Skeletal muscle tissue (tissue), 4 donors: ENCODE data around the gene CHD9NB. TPM values are rescaled to one million over a fixed set of nuclear protein-coding genes. Genes with fewer than 3 reads are reported as not detected.
A peak's percentile ranks its signal among the peaks of the same experiment; 100 is the strongest.

ENCODE experiments used
- H3K27ac ChIP-seq: one replicate; pipeline ENCODE4 v1.7.0; 2013; ENCODE audit warnings: mild to moderate bottlenecking, low read depth, low read length, inconsistent platforms
- H3K27me3 ChIP-seq, 3 donors: one replicate each; pipeline ENCODE4 v1.7.0; 2013; ENCODE audit warnings: low read length in 3 of 3; ENCODE audit not compliant: control insufficient read depth in 3 of 3, insufficient read depth in 3 of 3
- H3K36me3 ChIP-seq, 3 donors: one replicate each; pipeline ENCODE4 v1.7.0; 2013; ENCODE audit warnings: low read length in 3 of 3; ENCODE audit not compliant: control insufficient read depth in 3 of 3, insufficient read depth in 3 of 3
- H3K4me1 ChIP-seq, 3 donors: one replicate each; pipeline ENCODE4 v1.7.0; 2013; ENCODE audit warnings: low read length in 3 of 3, mild to moderate bottlenecking in 3 of 3; ENCODE audit not compliant: control insufficient read depth in 3 of 3, insufficient read depth in 3 of 3
- H3K4me3 ChIP-seq, 3 donors: one replicate each; pipeline ENCODE4 v1.7.0; 2013; ENCODE audit warnings: low read length in 3 of 3
- H3K9ac ChIP-seq, 3 donors: one replicate each; pipeline ENCODE4 v1.7.0; 2013; ENCODE audit warnings: low read length in 3 of 3, mild to moderate bottlenecking in 3 of 3, moderate library complexity in 2 of 3, low read depth in 1 of 3
- H3K9me3 ChIP-seq, 3 donors: one replicate each; pipeline ENCODE4 v1.7.0; 2013; ENCODE audit warnings: low read length in 3 of 3; ENCODE audit not compliant: control insufficient read depth in 3 of 3
- total RNA-seq: library from RNA; depleted of rRNA; stranded (reverse); fragments of >200 nt; gene quantifications from one replicate; pipeline ENCODE4 v1.2.3, GENCODE V29; 2014
- donor health status: Osteomylitis.

Gene CHD9NB
- total RNA-seq, 1 donor from 2014 or later = 0.52 TPM

DNA sequence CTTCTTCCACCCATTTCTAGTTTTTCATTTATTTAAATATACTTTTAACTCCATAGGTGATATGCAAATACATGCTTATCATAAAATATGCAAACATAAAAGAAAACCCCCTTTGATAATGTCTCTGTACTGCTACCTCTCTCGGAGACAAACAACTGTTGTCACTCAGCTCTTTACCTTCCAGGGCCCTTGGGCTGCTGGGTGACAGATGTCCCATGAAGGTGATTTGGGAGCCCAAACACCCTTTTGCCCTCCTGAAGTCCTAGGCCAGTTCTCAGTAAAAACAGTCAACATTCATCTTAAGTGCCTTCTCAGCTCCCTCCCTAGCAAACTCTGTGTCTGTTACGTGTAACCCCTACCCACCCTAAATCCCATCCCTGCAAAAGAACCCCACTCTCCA lies 39.6 kb upstream of the CHD9NB start:
- peak overlapping the region; percentile 82 for H3K27ac ChIP-seq
- no peaks in the 10 kb centered on the region for H3K27me3 ChIP-seq
- H3K4me3 ChIP-seq = no peak overlapping the region
- H3K36me3 ChIP-seq = no peaks in the 10 kb centered on the region
- no peak overlapping the region for H3K9ac ChIP-seq
- H3K9me3 ChIP-seq = no peaks in the 10 kb centered on the region
- H3K4me1 ChIP-seq = peaks cover 45 to 50% (median 49%) of the 10 kb centered on the region in 3 donors

DNA sequence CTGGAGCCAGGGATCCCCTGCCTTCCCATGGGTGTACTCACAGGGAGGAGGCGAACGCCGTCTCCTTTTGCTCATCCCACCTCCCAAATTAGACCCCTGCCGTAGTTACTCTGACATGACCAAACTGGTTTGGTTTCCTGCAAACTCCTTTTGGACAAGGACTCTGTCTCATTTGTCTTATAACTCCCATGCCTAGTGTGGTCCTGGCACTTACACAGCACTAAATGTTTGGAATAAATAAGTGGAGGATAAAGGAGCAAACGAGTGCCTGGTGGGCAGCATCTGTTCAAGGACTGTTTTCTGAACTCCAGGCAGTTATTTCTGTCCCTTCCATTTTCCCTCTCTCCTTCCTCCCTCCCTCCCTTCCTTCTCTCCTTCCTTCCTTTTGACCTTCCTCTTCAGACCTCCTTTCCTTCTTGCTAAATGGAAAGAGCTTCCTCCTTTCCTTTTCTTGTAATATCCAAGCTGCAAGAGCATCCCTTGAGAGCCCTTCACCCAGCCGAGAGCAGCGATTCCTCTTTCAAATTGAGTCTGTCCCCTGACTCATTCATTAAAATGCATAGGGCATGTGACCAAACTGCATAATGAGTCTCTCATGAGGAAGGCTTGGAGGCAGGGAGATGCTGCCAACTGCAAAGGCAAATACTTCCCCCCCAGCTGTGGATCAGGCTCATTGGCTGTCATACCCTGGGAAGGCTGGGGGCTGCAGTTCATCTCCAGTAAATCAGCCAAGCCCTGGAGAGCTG lies 38.9 kb upstream of the CHD9NB start:
- Histone ChIP-seq H3K27ac (peak overlapping the region; percentile 82), H3K9ac (peak overlapping the region in 2 of 3 donors; percentile 17 to 55)

DNA sequence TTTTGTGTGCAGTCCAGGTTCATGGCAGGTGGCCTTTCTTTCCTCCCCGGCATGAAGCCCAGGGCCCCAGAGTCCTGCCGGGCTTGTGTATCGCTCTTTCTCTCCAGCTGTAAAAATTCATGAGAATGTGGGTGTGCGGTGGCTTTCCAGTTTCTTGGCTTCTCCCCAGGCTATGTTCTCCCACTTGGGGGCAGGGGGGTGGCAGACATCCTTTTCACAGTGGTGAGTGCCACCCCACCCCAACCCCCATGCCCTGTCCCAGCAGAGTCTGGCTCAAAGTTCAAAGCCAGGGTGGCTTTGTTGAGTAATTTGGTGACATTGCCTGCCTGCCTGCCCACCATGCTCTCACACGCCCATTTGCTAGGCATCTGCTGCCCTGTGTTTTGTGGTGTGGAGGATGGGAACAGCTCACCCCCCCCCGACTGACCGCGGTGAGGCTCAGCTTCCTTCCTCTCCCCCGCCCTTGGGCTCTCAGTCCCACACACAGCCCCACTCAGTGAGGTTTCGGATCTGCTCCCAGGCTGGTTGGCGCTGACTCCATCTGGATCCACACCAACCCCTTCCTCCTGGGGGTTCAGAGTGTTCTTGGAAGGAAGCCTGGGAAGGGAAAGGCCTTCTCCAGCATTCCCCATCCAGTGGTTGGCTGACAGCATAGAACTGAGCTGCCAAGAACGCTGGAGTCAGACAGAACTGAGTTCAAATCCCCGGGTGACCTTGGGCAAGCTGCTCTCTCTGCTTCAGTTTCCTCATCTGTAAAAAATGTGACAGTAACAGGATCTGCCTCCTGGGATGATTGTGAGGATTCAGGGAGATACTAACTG lies 38.1 kb upstream of the CHD9NB start:
- peak overlapping the region; percentile 82 for H3K27ac ChIP-seq

More for the DNA sequence above, 38.9 kb upstream of the CHD9NB start:
- H3K9me3 ChIP-seq = no peaks in the 10 kb centered on the region
- H3K27me3 ChIP-seq = no peaks in the 10 kb centered on the region
- no peaks in the 10 kb centered on the region for H3K36me3 ChIP-seq
- H3K4me1 ChIP-seq = peaks cover 47 to 55% (median 50%) of the 10 kb centered on the region in 3 donors
- peak overlapping the region; percentile 4 to 60 (median 38) for H3K4me3 ChIP-seq

DNA sequence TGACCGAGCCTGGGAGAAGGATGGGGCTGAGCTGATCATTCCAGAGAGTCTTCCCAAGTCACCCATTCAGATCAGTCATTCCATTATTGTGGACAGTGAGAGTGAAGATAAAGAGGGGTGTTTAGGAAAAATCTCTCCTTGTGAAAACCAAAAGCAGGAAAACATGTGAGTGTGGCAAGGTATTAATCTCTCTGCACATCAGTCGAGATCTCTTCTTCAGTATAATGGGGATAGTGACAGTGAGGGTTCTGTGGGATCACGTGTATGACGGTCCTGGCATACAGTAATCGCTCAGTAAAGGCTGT lies 37.5 kb upstream of the CHD9NB start:
- no peaks in the 10 kb centered on the region for H3K36me3 ChIP-seq
- no peaks in the 10 kb centered on the region for H3K9me3 ChIP-seq
- peak overlapping the region; percentile 82 for H3K27ac ChIP-seq
- H3K4me3 ChIP-seq = peak overlapping the region; percentile 38 to 60 (median 46)
- H3K4me1 ChIP-seq = peaks cover 57 to 67% (median 58%) of the 10 kb centered on the region in 3 donors
- H3K27me3 ChIP-seq = no peaks in the 10 kb centered on the region
- H3K9ac ChIP-seq = peak overlapping the region; percentile 27 to 55 (median 41)

More for the DNA sequence above, 38.1 kb upstream of the CHD9NB start:
- Histone ChIP-seq H3K9me3 (no peaks in the 10 kb centered on the region), H3K4me3 (peak overlapping the region; percentile 38 to 60 (median 46)), H3K27me3 (no peaks in the 10 kb centered on the region), H3K36me3 (no peaks in the 10 kb centered on the region), H3K4me1 (peaks cover 52 to 62% (median 54%) of the 10 kb centered on the region in 3 donors), H3K9ac (peak overlapping the region; percentile 27 to 55 (median 41))

DNA sequence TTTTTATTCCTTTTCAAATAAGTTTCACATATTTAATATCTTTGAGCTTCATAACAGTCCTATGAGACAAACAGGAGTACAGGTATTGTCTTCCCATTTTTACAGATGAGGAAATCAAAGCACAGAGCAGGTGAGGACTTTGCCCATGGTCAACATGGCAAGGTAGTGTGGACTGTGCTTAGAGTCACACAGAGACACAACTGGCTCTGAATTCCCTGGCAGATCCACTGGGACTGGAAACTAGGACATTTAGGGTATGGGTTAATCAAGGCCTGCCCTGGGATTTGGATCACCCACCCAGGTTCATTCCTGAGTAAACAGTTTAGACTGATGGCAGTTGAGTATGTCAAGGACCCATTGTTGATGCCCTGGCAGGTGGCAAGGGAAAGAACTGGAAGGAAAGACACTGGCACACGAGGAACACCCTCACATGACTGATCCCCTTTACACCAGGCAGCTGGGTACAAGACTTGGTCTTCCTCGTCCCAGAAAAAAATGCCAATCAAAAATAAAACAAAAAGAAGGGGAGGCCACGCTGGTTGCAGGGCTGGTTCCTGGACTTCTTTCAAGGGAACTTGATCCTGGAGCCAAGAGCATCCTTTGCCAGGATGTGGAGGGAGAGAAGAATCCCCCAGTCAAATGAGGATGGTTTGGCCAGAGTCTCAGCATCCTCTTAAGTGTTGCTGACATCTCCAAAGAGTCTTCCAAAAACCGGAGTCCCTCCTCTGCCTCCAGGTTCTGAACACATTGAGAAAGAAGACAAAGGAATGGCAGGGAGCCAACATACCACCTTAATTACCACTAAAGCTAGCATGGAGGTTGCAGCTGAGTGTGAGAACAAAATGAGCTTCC lies 37.0 kb upstream of the CHD9NB start:
- H3K27me3 ChIP-seq = no peaks in the 10 kb centered on the region
- peaks cover 58 to 73% (median 62%) of the 10 kb centered on the region in 3 donors for H3K4me1 ChIP-seq
- no peaks in the 10 kb centered on the region for H3K36me3 ChIP-seq
- peak overlapping the region in 1 of 3 donors; percentile 41 for H3K9ac ChIP-seq
- H3K27ac ChIP-seq = peak overlapping the region; percentile 82
- no peak overlapping the region for H3K4me3 ChIP-seq
- no peaks in the 10 kb centered on the region for H3K9me3 ChIP-seq

DNA sequence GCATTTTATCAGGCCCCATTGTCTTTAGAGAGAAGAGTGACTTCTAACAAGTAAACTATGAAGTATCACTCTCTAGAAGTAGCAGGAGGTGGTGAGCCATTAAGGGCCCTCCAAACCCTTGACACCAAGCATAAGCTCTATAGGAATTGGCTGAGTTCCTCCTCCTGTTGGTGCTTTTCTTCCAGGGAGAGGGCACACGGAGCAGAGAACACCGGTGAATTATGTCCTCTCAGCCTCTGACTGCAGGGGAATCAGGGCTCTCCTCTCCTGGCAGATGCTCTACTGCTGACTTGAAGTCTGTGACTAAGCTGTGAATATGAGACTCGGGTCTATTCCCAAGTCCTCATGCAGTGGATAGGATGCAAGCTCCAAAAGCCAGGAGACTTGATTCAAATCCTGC lies 34.4 kb upstream of the CHD9NB start:
- Histone ChIP-seq H3K4me1 (peaks cover 48 to 68% (median 59%) of the 10 kb centered on the region in 3 donors), H3K4me3 (no peak overlapping the region), H3K36me3 (no peaks in the 10 kb centered on the region), H3K9me3 (no peaks in the 10 kb centered on the region), H3K9ac (no peak overlapping the region), H3K27me3 (no peaks in the 10 kb centered on the region), H3K27ac (no peak overlapping the region)

DNA sequence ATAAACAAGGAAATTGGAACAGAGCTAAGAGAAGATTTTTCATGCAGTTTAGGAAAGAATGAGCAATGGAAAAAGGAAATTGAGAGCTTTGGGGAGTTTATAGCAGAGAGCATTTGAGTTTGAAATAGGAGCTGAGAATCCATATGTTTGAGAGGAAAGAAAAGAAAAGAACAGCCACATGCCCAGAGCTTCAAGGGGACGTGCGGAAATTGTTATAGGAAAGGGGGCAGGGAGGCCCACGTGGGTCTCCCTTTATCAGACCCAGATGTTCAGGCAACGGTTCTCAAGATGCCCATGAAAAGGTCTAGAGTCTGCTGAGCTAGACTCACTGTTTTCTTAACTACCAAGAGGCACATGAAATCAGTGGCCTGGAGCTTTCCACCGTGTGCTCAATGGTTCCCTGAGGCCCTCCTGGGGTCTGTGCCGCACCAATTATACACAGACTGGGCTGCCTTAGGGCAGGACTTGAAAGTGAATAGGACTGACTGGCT lies 33.3 kb upstream of the CHD9NB start:
- H3K4me1 ChIP-seq = peaks cover 42 to 65% (median 54%) of the 10 kb centered on the region in 3 donors
- no peak overlapping the region for H3K4me3 ChIP-seq
- H3K36me3 ChIP-seq = no peaks in the 10 kb centered on the region
- H3K27ac ChIP-seq = peak overlapping the region; percentile 80
- peak overlapping the region in 1 of 3 donors; percentile 36 for H3K9ac ChIP-seq
- no peaks in the 10 kb centered on the region for H3K27me3 ChIP-seq
- no peaks in the 10 kb centered on the region for H3K9me3 ChIP-seq

DNA sequence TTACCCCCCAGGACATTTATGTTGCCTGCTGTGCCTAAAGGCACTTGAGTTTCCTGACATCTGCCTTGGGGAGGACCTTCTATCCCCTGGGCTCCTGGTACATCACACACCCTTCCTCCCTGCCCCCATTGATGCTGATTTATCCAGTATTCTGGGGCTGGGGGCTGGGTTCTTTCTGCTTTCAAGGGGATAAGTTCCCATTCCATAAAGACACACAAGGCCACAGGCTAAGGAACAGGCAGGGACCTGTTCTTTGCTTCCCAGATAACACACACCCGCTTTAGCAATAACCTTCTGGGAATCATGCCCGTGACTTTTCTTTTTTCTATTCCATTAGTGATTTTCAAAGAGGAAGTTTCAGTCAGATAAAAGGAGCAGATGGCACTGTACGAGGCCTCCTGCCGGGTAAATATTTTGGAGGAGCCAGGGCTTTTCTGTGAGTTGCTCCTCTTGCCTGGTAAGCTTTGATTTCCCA lies 32.7 kb upstream of the CHD9NB start:
- H3K9ac ChIP-seq = peak overlapping the region in 2 of 3 donors; percentile 11 to 47

DNA sequence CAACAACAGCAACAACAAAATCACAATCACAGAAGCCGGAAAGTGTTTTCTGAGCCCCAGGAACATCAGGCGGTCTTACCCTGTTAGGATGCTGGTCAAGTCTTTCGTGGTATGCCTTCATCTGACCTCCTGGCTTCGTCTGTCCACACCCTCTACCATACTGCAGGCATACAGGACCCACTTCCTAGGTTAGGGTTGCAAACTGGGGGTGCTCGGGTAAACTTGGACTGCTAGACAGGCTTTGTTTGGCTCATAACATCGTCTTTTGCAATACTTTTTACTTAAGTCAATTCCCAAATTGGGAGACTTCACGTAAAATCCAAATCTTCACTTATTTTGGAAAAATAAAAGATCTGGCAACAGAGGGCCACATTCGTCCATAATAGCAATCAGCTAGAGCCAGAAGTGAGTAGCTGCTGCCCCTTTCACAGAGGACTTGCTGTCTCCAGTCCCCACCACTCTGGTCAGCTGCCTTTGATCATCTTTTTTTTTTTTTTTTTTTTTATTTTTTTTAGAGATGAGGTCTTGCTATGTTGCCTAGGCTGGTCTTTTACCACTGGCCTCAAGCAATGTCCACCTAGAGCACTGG lies 32.1 kb upstream of the CHD9NB start:
- Histone ChIP-seq H3K27ac (peak overlapping the region; percentile 80), H3K4me1 (peaks cover 36 to 65% (median 53%) of the 10 kb centered on the region in 3 donors), H3K4me3 (no peak overlapping the region), H3K9ac (peak overlapping the region in 1 of 3 donors; percentile 47), H3K9me3 (no peaks in the 10 kb centered on the region), H3K27me3 (no peaks in the 10 kb centered on the region), H3K36me3 (no peaks in the 10 kb centered on the region)

More for the DNA sequence above, 32.7 kb upstream of the CHD9NB start:
- no peaks in the 10 kb centered on the region for H3K9me3 ChIP-seq
- no peaks in the 10 kb centered on the region for H3K36me3 ChIP-seq
- peak overlapping the region; percentile 80 for H3K27ac ChIP-seq
- peak overlapping the region in 1 of 3 donors; percentile 9 for H3K4me3 ChIP-seq
- H3K27me3 ChIP-seq = no peaks in the 10 kb centered on the region
- H3K4me1 ChIP-seq = peaks cover 40 to 66% (median 53%) of the 10 kb centered on the region in 3 donors
